Calu3 (cell line): Measurements from ENCODE around the gene ACADVL. TPM values are rescaled to one million over a fixed set of nuclear protein-coding genes. Genes with fewer than 3 reads are reported as not detected.

Source experiments
- BruUV-seq: library from RNA; stranded (reverse); fragments of 400-500 nt; replicated peaks from 2 replicates; lab custom pipeline; 2021; lab: Mats Ljungman, UMichigan
- CTCF ChIA-PET: fragments of 300-600 bp; sonication (Branson Sonifier 250); formaldehyde crosslinking; loops from one replicate; lab custom pipeline; 2022; ENCODE audit warnings: antibody characterized with exemption; lab: Charles Lee
- DNase-seq: peaks from one replicate; pipeline ENCODE4 v3.0.0; 2022
- H3K27ac Mint-ChIP-seq: one replicate; pipeline ENCODE4 v1.8.0; 2022; ENCODE audit warnings: mixed read lengths; ENCODE audit not compliant: unreplicated experiment
- H3K27me3 Mint-ChIP-seq: one replicate; pipeline ENCODE4 v1.8.0; 2022; ENCODE audit warnings: mixed read lengths; ENCODE audit not compliant: unreplicated experiment
- H3K36me3 Mint-ChIP-seq: one replicate; pipeline ENCODE4 v1.8.0; 2022; ENCODE audit warnings: mild to moderate bottlenecking, moderate library complexity, mixed read lengths; ENCODE audit not compliant: insufficient read depth, unreplicated experiment
- H3K4me1 Mint-ChIP-seq: one replicate; pipeline ENCODE4 v1.8.0; 2022; ENCODE audit warnings: mild to moderate bottlenecking, low read depth, mixed read lengths; ENCODE audit not compliant: unreplicated experiment
- H3K4me3 Mint-ChIP-seq: one replicate; pipeline ENCODE4 v1.8.0; 2022; ENCODE audit warnings: mild to moderate bottlenecking, low read depth, moderate library complexity, mixed read lengths; ENCODE audit not compliant: unreplicated experiment
- H3K9me3 Mint-ChIP-seq: one replicate; pipeline ENCODE4 v1.8.0; 2022; ENCODE audit warnings: low read depth, mixed read lengths; ENCODE audit not compliant: unreplicated experiment
- intact Hi-C: fragments of 100-400 bp; cut with micrococcal nuclease; formaldehyde crosslinking; loops from one replicate; pipeline ENCODE4 v1.10.0; 2022; ENCODE audit not compliant: unreplicated experiment
- total RNA-seq: library from RNA; stranded (reverse); gene quantifications from 2 replicates; pipeline ENCODE4 v1.2.3, GENCODE V29; 2022
- TF ChIP-seq, protein P1 (sequence below): fragments of 200-600 bp; IDR thresholded peaks from one replicate; pipeline ENCODE4 v1.8.0; 2022; ENCODE audit warnings: antibody characterized with exemption; ENCODE audit not compliant: unreplicated experiment

Gene ACADVL
- total RNA-seq, 1 experiment from 2014 or later, result 552 TPM

DNA sequence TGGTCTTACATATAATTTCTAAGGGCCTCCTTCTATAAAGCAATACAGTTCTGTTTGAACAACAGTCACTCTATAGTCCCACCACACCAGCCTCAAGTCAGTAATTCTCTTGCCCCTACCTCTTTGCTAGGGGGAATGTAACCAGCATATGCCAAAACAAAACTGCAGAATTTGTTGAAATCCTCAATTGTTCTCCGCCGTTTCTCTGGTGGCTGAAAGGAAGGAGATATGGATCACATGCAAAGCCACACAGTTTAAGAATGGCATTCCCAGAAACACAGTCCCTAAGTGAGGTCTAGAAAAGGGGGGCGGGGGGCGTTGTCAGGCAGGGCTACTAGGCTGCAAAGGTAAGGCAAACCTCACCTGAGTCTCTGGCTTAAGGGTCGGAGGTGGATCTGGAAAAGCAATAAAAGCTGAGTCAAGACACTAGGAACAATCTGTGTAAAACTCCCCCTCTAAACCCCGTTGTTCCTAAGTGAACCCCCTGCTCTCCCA is 17.6 kb downstream of the ACADVL start:
- peak overlapping the region; percentile 48 for H3K27ac Mint-ChIP-seq
- intact Hi-C loops, result no loop called here
- H3K27me3 Mint-ChIP-seq, result no peaks in the 10 kb centered on the region
- H3K4me1 Mint-ChIP-seq, result peaks cover 46% of the 10 kb centered on the region
- H3K9me3 Mint-ChIP-seq, result no peaks in the 10 kb centered on the region
- peak overlapping the region; percentile 85 for H3K4me3 Mint-ChIP-seq
- no peak for DNase-seq
- BruUV-seq, result no TSS peak
- TF ChIP-seq, protein P1, sequence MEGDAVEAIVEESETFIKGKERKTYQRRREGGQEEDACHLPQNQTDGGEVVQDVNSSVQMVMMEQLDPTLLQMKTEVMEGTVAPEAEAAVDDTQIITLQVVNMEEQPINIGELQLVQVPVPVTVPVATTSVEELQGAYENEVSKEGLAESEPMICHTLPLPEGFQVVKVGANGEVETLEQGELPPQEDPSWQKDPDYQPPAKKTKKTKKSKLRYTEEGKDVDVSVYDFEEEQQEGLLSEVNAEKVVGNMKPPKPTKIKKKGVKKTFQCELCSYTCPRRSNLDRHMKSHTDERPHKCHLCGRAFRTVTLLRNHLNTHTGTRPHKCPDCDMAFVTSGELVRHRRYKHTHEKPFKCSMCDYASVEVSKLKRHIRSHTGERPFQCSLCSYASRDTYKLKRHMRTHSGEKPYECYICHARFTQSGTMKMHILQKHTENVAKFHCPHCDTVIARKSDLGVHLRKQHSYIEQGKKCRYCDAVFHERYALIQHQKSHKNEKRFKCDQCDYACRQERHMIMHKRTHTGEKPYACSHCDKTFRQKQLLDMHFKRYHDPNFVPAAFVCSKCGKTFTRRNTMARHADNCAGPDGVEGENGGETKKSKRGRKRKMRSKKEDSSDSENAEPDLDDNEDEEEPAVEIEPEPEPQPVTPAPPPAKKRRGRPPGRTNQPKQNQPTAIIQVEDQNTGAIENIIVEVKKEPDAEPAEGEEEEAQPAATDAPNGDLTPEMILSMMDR, result no peak
- CTCF ChIA-PET, result no interaction called here
- H3K36me3 Mint-ChIP-seq, result peaks cover 98% of the 10 kb centered on the region

- TF ChIP-seq, protein P1, result no peak
- CTCF ChIA-PET, result interaction anchor here (1.0 kb wide), 1 partner anchor 24 kb away, joined by 13 read pairs; no protein-coding TSS in a partner anchor
- Mint-ChIP-seq H3K36me3 (peaks cover 99% of the 10 kb centered on the region), H3K9me3 (no peaks in the 10 kb centered on the region), H3K27ac (peak overlapping the region; percentile 83), H3K4me1 (peaks cover 44% of the 10 kb centered on the region), H3K4me3 (peak overlapping the region; percentile 85), H3K27me3 (no peaks in the 10 kb centered on the region)
- no TSS peak for BruUV-seq
- intact Hi-C loops, result no loop called here
- DNase-seq, result peak; percentile 71
Observed at GRCh38 chr17:7237761-7238419, 18.2 kb downstream of the ACADVL start.

- TF ChIP-seq, protein P1, result no peak
- H3K9me3 Mint-ChIP-seq, result no peaks in the 10 kb centered on the region
- DNase-seq, result no peak
Observed at GRCh38 chr17:7238420-7239090, 18.8 kb downstream of the ACADVL start.

GRCh38 chr17:7239091-7240027 is 19.6 kb downstream of the ACADVL start, which contains the start of gene PHF23:
TSS of gene PHF23 (minus strand) at chr17:7239457. CDS start at chr17:7239279, 178 bp downstream.
- Mint-ChIP-seq H3K9me3 (no peaks in the 10 kb centered on the region), H3K4me1 (peaks cover 53% of the 10 kb centered on the region), H3K27ac (peak within 1 kb of the TSS; percentile 83), H3K4me3 (peak within 1 kb of the TSS; percentile 94), H3K36me3 (peaks cover 90% of the 10 kb centered on the region), H3K27me3 (no peaks in the 10 kb centered on the region)
- DNase-seq, result peak; percentile 94
- BruUV-seq, result no TSS peak
- CTCF ChIA-PET, result interaction anchor here (1.0 to 1.1 kb wide), 3 partner anchors 12 to 42 kb away, joined by 3 to 13 read pairs (median 5); partner anchors contain the start of genes CTDNEP1, ELP5 and SLC2A4
- intact Hi-C loops, result no loop called here
- TF ChIP-seq, protein P1, result no peak

More at GRCh38 chr17:7238420-7239090, 18.8 kb downstream of the ACADVL start:
- no TSS peak for BruUV-seq
- intact Hi-C loops, result no loop called here
- CTCF ChIA-PET, result interaction anchor here (1.0 to 1.1 kb wide), 2 partner anchors 24 to 43 kb away, joined by 3 to 13 read pairs; partner anchors contain the start of gene SLC2A4
- Mint-ChIP-seq H3K4me3 (peak overlapping the region; percentile 85), H3K36me3 (peaks cover 98% of the 10 kb centered on the region), H3K27me3 (no peaks in the 10 kb centered on the region), H3K4me1 (peaks cover 51% of the 10 kb centered on the region), H3K27ac (peak overlapping the region; percentile 83)
